HG02870 (cell line): ENCODE results near the gene IQCK.

Experiments
- ATAC-seq: cut with Tn5 transposase; IDR thresholded peaks from one replicate; pipeline ENCODE4 v1.9.1; 2021; ENCODE audit warnings: mild to moderate bottlenecking, moderate library complexity; ENCODE audit not compliant: unreplicated experiment

The IQCK gene

DNA sequence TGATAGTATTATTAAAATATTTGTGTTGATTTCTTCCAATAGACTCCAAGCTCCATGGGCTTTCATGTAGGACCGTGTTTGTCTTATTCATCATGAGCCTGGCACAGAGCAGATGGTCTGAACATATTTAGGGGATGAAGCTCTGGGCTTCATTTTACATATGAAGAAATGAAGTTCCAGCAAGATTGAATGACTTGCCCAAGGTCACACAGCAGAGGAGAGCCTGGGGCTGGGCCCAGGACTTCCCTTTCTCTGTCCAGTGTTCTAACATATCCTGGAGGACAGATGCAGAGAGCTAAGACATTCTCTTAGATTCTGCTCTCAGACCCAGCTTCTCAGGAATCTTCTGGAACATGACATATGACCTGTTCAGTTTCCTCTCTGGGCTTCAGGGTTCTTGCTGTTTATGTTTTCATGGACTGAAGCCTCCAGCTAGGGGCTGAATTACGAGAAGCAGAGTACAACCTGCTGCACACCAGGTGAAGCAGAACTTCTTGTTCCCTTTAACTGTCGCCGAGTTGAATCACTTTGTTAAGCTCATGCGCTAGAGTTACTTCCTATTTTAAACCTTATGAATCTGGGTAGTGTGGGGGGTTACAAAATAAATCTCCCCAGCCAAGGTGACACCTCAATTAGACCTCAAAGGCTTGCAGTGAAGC, 113.0 kb downstream of the IQCK start:
- no peak for ATAC-seq

DNA sequence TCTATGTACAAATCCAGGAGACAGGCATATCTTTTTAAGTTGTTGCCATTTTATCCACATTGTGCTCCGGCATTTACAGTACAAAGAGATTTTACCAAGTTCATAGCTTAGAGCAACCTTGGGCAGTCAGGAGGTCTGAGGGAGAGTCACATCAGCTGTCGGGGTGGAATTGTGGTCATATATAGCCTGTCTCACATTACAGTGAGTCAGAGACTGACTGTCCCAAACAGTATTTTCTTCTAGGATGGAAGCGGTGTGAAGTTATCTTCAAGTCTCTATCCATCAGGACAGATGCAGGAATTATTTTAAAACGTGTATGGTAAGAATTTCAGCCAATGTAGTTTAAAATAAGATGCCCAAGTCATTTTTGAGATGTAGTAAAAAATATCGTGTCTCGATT, 113.6 kb downstream of the IQCK start:
- no peak for ATAC-seq

DNA sequence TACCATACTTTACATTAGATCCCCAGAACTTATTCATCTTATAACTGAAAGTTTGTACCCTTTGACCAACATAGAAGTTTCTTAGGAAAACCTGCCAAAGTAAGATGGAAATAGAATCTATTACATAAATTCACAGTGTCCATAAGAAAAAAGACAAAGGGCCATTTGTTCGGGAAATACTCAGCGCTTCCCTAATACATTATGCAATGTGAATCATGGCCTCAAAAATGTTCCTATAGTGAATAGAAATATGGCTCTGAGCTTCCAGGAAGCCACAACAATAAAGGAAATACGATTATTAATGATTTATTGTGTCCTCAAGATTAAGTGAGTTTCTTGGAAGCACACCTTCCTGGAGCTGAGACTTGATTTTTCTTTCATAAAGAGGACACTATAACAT, 115.1 kb downstream of the IQCK start:
- no peak for ATAC-seq

DNA sequence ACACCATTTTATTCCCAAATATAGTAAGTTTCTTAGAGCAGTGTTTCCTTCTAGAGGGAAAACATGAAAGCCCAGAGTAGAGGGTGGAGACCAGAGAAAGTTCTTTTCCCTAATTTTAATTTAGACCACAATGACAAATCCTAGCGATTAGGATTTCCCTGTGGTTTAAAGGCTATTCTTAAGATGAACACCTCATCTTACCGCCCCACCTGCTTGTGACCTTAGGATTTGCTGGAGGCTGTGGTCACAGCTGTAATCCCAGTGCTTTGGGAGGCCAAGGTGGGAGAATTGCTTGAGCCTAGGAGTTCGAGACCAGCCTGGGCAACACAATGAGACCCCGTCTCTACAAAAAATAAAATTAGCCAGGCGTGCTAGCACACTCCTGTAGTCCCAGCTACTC, 115.5 kb downstream of the IQCK start:
- ATAC-seq: no peak

DNA sequence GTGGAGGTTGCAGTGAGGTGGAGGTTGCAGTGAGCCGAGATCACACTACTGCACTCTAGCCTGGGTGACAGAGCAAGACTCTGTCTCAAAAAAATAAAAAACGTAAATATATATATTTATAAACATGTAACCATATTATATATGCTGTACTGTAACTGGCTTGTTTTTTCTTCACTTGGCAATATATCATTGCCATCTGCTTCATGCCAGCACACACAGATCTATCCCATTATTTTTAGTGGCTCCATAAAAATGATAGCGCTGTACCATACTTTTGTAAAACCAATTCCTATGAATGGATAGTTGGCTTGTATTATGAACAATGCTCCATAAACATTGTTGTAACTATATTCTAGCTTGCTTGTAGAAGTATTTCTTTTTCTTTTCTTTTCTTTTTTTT, 117.1 kb downstream of the IQCK start:
- ATAC-seq: no peak

DNA sequence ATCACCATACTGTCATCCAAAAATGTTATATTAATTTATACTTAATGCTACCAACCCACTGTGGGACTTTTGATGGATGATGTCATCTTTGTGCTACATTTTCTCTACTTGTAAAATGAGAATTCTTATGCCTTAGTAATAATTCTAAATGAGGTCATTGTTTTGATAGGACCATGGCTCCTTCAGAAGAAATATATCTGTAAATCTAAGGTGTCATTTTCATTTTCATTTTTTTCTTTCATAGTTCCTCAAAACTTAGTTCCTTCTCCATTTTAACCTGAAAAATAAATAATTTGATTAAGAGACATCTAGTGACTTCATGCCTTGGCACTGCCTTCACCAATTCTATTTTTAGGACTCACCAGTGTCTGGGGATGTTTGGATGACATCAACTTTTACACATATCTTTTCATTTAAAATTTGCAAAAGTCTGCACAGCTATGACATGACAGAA, 117.9 kb downstream of the IQCK start:
- ATAC-seq: no peak

DNA sequence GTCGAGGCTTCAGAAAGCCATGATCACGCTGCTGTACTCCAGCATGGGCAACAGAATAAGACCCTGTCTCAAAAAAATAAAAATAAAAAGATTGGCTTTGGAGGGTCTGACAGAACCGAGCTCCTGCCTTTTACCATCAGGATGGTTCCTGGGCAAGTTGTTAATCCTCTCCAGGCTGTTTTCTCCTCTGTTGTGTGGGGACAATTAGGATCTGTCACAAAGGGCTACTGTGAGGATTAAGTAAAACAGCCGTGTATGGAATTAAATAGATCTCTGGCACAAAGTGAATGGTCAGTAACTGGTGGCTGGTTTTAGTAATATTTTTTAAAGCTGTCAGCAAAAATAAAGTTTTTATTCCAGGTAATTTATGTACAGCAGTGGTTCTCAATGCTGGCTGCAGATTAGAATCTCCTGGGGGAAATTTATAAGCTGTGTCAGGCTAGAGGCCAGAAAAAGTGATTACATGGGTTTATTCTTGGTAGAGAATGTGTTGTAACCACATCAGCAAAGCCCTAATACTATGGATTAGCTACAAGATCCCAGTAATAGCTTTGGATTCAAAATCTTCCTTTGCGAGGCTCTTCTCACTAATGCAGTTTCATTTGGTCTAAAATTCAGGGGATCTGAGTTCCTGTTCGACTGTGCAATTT, 119.4 kb downstream of the IQCK start:
- no peak for ATAC-seq

DNA sequence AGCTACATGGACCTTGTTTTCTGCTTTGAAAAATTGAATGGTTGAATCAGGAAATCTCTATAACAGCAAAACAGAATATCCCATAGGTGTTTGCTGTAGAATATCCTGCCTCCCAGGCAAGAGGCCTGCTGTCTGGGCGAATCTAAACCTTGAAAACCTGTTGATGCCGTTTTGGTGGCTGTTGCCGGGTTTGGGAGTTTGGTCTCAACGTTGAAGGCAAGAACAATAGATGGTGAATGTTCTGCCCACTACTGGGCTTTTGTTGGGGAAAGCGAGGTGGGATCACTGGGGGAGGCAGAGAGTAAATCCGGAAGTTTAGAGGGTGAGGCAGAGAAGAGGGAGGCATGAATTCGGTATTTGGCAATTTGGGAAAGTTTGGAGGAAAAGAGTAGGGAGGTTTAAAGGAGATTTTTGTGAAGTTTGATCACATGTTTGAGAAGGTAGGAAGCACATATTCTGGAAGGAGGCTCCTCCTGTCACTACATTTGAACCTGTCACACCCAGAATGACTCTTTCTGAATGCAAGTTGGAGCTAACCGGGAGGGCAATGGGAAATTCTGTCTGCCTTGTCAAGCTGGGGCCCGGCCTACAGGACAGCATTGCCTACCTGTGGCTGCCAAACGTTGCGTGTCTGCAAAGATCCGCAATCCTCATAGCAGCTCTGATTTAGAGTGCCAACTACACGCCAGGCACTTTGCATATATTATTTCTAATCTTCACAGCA, 120.1 kb downstream of the IQCK start:
- no peak for ATAC-seq

DNA sequence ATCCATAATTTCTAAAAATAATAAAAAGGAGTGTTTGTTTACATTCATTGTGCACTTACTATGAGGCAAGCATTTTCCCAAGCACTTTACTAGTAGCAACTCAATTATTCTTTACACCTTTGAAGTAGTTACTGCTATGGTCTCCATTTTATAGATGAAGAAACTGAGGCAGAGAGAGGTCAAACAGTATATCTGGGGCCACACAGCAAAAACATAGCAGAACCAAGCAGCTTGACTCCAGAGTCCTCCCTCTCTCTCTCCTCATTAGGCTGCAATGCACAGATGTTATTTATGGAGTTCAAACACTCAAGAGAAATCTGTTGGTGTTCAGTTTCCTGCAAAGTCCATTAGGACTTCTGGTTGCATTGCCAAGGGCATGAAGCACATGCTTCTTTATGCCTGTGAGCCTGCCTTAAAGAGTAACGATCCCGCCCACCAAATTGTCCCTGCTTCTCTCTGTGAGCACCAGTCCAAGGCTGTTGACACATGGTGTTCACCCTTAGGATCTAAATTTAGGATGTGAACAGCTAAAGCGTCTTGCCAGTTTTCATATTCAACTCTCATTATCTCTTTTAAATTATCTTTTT, 122.5 kb downstream of the IQCK start:
- no peak for ATAC-seq

DNA sequence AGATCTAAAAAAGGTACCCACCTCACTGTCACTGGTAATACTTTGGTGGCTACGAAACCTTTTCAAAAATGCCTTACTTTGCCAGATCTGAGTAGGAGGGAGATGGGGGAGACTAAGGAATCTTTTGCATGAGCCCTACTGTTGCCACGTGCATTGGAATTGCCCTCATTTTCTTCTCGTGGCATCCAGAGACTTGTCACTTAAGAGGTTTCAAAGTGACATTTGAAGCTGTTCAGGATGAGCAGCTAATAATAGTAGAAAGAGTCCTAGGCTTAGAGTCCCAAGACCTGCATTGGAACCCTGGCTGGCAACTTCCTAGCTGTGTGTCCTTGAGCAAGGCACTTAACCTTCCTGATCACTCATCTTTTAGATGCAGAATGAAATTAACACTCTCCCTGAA, 123.1 kb downstream of the IQCK start:
- no peak for ATAC-seq

DNA sequence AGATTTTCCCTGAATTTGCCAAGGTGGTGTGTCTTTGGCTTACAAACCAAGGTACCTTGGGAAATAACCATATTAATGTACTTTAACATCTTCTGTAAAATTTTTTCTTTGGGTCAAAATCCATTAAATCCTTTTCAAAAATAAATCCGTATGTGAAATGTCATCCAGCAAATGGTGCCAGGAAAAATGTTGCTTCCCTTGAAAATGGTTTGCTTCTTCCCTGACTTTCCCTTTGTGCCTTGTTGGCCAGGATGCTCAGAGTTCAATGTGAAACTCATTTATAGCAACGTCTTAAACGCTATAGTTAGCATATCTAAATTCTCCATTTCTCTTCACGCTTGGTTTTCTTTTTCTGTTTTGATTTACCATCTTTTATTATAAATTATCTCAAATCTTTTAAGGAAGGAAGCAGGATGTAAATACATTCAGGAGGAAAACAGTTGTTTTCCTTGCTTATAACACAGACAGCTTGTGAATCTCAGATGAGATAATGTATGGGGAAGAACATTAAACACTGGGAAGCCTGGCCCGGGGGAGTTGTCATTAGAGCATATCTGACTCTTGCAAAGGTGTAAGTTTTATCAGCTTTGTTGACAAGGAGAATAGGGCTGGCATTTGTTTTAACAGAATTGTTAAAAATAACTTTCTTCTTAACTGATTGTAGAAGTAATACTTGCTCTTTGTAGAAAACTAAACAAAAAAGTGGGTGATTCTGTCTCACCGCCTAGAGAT, 124.5 kb downstream of the IQCK start:
- ATAC-seq: no peak

DNA sequence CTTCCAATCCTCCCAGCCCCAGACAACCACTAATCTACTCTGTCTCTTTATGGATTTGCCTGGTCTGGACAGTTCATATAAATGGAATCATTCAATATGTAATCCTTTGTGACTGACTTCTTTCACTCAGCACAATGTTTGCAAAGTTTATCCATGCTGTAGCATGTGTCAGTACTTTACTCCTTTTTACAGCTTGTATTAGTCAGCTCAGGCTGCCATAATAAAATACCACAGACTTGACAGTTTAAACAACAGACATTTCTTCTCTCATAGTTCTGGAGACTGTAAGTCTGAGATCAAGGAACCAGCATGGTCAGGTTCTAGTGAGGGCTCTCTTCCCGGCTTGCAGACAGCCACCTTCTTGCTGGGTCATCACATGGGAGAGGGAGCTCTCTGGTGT, 125.3 kb downstream of the IQCK start:
- no peak for ATAC-seq

DNA sequence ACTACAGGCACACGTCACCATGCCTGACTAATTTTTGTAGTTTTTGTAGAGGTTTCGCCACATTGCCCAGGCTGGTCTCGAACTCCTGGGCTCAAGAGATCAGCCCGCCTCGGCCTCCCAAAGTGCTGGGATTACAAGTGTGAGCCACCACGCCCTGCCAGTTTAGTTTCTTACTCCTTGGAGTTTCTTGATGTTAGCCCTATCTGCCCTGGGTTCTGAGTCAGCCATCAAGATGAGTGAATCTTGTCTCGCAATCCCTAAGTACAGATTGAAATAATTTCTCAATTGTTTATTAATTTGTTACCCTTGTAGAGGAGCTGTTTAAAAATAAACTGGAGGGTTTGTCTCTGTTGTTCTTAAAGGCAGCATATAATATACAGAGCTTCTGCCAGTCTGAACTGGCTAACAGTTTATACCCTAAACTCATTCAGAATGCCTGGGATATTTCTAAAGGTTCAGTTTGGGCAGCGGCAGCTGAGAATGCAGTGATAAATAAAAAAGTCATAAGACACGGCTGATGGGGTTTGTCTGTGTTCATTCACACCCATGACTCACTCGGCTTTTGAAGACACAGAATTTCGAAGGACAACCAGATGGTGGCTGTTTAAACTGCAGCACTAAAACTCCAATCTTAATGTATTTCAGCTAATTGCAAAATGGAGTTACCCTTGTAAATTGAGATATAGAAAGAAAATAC, 127.0 kb downstream of the IQCK start:
- ATAC-seq: no peak

DNA sequence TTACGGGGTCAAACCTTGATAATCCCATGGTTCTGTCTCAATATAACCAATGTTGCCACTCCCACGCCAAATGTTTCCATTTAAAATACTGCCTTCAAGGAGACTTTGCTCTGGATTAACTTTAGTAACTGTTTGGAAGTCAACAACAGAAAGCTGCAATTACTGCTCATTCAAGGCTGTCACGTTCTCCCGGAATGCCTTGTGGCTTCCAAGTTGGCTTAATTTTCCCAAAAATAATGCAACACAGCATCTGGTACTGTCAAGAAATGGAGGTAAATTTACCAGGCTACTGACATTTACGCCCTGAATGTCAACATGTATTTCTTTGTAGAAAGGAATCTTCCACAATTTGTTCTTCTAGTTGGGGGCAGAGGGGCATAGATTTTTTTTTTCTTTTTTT, 128.4 kb downstream of the IQCK start:
- ATAC-seq: no peak

DNA sequence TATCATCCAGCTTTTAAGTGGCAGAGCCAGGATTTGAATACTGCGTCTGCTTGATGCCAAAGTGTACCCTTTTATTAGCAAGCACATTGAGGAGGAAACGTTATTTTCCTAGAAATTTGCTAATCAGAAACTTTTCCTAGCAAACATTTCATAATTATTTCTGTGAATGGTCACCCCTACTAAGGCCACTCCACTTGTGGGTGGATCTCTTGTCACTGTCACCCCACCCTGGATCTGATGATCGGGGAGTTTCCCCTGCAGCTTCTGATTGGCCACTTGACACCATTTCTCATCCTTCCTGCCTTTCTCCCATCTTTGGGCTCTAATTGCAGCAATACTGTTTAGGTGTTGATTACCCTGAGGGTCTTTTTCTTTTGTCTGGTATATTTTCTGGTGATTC, 130.7 kb downstream of the IQCK start:
- no peak for ATAC-seq

DNA sequence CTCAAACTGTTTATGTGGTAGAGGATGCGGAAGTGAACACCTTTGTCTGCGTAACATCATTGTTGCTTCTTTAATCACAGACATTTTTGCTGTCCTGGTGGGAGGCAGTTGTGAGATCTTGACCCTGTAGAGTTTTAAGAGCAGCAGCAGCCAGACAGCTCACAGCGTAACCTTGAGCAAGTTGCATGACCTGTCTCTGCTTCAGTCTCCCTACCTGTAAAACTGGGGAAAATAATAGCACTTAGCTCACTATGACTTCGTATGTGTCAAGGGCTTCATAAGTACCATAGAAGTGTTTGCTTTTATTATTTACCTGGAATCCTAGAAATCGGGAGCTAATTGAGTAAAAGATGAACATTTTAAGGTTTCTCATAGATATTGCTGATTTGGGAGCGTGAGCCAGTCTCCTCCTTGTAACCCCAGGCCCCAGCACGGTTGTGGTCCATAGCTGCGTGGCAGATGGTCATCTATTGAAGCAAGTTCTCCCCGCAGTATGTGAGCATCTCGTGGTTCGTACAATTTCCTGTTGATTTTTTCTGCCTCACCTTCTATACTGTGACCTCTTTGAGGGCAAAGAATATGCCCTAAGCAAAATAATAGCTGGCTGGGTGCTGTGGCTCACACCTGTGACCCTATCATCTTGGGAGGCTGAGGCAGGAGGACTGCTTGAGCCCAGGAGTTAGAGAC, 132.2 kb downstream of the IQCK start:
- ATAC-seq: no peak

DNA sequence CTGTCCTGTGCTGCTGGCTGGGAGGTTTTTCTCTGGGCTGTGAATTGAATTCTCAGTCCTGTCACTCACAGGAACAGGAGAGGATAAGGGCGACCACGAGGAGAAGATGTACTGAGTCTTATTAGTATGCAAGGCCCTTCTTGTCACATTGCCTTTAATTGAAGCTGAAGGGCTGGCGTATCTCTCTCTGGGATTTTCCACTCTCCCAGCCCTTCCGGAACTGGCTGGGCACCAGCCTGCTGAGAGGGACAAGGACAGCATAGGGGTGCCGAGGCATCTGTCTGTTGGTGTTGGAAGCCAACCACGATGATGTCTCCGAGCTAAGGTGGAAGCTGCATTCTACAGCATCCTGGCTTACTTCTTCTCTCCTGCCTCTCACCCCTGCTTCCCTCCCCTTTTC, 133.4 kb downstream of the IQCK start:
- no peak for ATAC-seq

DNA sequence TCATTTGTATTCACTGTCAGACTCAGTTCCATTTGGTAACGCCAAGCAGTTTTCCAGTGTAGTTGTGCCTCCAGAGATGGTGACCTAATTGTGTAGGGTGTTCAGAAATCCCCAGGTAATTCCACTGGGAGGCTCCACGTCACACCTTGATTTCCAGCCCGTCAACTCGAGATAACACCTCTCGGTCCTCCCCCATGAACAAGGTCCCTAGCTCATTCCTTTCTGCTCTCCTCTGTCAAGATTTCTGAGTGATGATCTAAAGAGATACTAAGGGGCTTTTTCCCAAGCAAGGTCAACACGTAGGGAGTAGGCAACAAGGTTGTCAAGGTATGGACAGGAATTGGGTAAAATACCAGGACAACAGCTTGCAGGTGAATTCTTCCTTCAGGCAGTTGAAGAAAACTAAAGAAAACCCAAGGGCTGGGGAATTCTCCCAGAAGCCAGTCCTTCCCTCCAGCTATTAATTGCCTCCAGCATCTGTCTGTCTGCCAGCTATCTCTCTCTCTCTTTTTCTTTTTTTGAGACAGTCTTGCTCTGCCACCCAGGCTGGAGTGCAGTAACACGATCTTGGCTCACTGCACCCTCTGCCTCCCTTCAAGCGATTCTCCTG, 135.2 kb downstream of the IQCK start:
- no peak for ATAC-seq

DNA sequence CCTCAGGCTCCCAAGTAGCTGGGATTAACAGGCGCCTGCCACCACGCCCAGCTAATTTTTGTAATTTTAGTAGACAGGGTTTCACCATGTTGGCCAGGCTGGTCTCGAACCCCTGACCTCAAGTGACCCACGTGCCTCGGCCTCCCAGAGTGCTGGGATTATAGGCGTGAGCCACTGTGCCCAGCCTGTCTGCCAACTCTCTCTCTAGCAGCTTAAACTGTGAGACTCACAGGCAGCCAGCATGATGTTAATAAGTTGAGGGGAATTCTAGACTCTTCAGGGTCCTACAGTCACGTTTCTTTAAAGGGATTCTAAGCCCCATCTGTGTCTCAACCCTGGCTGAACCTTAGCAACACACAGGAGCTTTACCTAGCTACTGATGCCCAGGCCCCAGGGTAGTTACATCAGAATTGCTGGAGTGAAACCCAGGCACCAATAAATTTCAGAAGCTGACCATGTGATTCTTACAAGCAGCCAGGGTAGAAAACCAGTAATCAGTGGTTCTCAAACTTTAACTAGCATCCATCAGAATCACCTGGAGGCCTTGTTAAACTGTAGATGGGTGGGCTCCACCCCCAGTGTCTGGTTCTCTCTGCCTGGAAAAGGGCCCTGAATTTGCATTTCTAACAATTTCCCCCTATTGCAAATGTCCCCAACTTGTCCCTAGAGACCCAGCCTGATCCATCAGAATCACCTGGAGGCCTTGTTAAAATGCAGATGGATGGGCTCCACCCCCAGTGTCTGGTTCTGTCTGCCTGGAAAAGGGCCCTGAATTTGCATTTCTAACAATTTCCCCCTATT, 135.9 kb downstream of the IQCK start:
- no peak for ATAC-seq
